Measurements from ENCODE around the gene LLGL1.

LLGL1 gene

GRCh38 chr17:18194394-18194793 lies 31.0 kb upstream of the LLGL1 start:
- TF ChIP-seq CTCF (IDR thresholded peaks at IDR 0.05) = no peak
- Histone ChIP-seq H3K4me3 (no peak overlapping the region), H3K27ac (no peak overlapping the region)
- no peak for DNase-seq (ENCODE audit: low spot score)

- no peak for DNase-seq (ENCODE audit: low spot score)
- no peak overlapping the region for H3K27ac ChIP-seq
- no peak for TF ChIP-seq CTCF (IDR thresholded peaks at IDR 0.05)
- H3K4me3 ChIP-seq = no peak overlapping the region
Measured at GRCh38 chr17:18194804-18195203, 30.6 kb upstream of the LLGL1 start.

- H3K27ac ChIP-seq = no peak overlapping the region
- no peak for TF ChIP-seq CTCF (IDR thresholded peaks at IDR 0.05)
- H3K4me3 ChIP-seq = no peak overlapping the region
- DNase-seq (ENCODE audit: low spot score) = no peak
Measured at GRCh38 chr17:18195246-18195645, 30.2 kb upstream of the LLGL1 start.

GRCh38 chr17:18197535-18198194 lies 27.8 kb upstream of the LLGL1 start:
- no peak for TF ChIP-seq CTCF (IDR thresholded peaks at IDR 0.05)
- Histone ChIP-seq H3K27ac (no peak overlapping the region), H3K4me3 (peak overlapping the region; percentile 3)
- no peak for DNase-seq (ENCODE audit: low spot score)

GRCh38 chr17:18198530-18198929 lies 26.9 kb upstream of the LLGL1 start:
- no peak for TF ChIP-seq CTCF (IDR thresholded peaks at IDR 0.05)
- Histone ChIP-seq H3K27ac (no peak overlapping the region), H3K4me3 (peak overlapping the region; percentile 7)
- DNase-seq (ENCODE audit: low spot score) = no peak

- H3K27ac ChIP-seq = no peak overlapping the region
- DNase-seq (ENCODE audit: low spot score) = no peak
- no peak overlapping the region for H3K4me3 ChIP-seq
- no peak for TF ChIP-seq CTCF (IDR thresholded peaks at IDR 0.05)
Measured at GRCh38 chr17:18201108-18201507, 24.3 kb upstream of the LLGL1 start.

GRCh38 chr17:18203308-18203707 lies 22.1 kb upstream of the LLGL1 start:
- DNase-seq (ENCODE audit: low spot score) = no peak
- no peak overlapping the region for H3K4me3 ChIP-seq
- TF ChIP-seq CTCF (IDR thresholded peaks at IDR 0.05) = no peak
- H3K27ac ChIP-seq = no peak overlapping the region
